GM23338 (cell line): ENCODE results near the gene PSMD13.

Experiments used
- CREB1 ChIP-seq: fragments of 250-450 bp; sonication (Bioruptor Pico); IDR thresholded peaks from 2 replicates; pipeline ENCODE4 v1.5.0; 2020; ENCODE audit warnings: low read depth, mild to moderate bottlenecking, moderate library complexity
- CTCF ChIP-seq, 2 experiments: fragments of 200-600 bp in 1 of 2; sonication (generic) in 1 of 2; conservative IDR thresholded peaks; 2 replicates each; pipeline versions ENCODE4 v1.5.1 to v1.6.1; 2016 to 2017; ENCODE audit warnings: antibody characterized with exemption in 2 of 2, low read depth in 2 of 2, mild to moderate bottlenecking in 2 of 2, moderate library complexity in 1 of 2
- EZH2phosphoT487 ChIP-seq: fragments of 200-600 bp; sonication (generic); IDR thresholded peaks from one replicate; pipeline ENCODE4 v1.8.1; 2018; ENCODE audit warnings: antibody characterized with exemption; ENCODE audit not compliant: unreplicated experiment
- JUNB ChIP-seq: IDR thresholded peaks from one replicate; pipeline ENCODE4 v1.6.1; 2016; ENCODE audit warnings: antibody characterized with exemption; ENCODE audit not compliant: unreplicated experiment
- POLR2AphosphoS5 ChIP-seq: IDR thresholded peaks from 2 replicates; pipeline ENCODE4 v1.6.1; 2016; ENCODE audit warnings: antibody characterized with exemption, low read depth
- TF ChIP-seq, protein P1 (sequence below): IDR thresholded peaks from one replicate; pipeline ENCODE4 v1.6.1; 2018; ENCODE audit warnings: antibody characterized with exemption; ENCODE audit not compliant: unreplicated experiment

- TF ChIP-seq JUNB = no peak
- no peak for TF ChIP-seq CTCF (conservative IDR thresholded peaks at IDR 0.05; ENCODE audit: low read depth in 2 of 2)
- no peak for TF ChIP-seq POLR2AphosphoS5
- TF ChIP-seq EZH2phosphoT487 = no peak
- no peak for TF ChIP-seq CREB1 (CRISPR knock-in tag)
- TF ChIP-seq, protein P1, sequence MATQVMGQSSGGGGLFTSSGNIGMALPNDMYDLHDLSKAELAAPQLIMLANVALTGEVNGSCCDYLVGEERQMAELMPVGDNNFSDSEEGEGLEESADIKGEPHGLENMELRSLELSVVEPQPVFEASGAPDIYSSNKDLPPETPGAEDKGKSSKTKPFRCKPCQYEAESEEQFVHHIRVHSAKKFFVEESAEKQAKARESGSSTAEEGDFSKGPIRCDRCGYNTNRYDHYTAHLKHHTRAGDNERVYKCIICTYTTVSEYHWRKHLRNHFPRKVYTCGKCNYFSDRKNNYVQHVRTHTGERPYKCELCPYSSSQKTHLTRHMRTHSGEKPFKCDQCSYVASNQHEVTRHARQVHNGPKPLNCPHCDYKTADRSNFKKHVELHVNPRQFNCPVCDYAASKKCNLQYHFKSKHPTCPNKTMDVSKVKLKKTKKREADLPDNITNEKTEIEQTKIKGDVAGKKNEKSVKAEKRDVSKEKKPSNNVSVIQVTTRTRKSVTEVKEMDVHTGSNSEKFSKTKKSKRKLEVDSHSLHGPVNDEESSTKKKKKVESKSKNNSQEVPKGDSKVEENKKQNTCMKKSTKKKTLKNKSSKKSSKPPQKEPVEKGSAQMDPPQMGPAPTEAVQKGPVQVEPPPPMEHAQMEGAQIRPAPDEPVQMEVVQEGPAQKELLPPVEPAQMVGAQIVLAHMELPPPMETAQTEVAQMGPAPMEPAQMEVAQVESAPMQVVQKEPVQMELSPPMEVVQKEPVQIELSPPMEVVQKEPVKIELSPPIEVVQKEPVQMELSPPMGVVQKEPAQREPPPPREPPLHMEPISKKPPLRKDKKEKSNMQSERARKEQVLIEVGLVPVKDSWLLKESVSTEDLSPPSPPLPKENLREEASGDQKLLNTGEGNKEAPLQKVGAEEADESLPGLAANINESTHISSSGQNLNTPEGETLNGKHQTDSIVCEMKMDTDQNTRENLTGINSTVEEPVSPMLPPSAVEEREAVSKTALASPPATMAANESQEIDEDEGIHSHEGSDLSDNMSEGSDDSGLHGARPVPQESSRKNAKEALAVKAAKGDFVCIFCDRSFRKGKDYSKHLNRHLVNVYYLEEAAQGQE = no peak
Observed at GRCh38 chr11:292211-293121, 55.7 kb downstream of the PSMD13 start.
